HL-60 (cell line): ENCODE data around the gene UGDH.

Experiments used
- POLR2AphosphoS5 ChIP-seq: IDR thresholded peaks from 2 replicates; pipeline ENCODE4 v1.6.1; 2012; ENCODE audit warnings: low read depth
- TF ChIP-seq, protein P1 (sequence below): IDR thresholded peaks from one replicate; pipeline ENCODE4 v1.5.1; 2011; ENCODE audit warnings: low read length, control low read depth, inconsistent platforms; ENCODE audit not compliant: insufficient read depth
- TF ChIP-seq, protein P2 (sequence below): IDR thresholded peaks from 2 replicates; pipeline ENCODE4 v1.6.1; 2012; ENCODE audit warnings: low read depth; ENCODE audit not compliant: insufficient replicate concordance

DNA sequence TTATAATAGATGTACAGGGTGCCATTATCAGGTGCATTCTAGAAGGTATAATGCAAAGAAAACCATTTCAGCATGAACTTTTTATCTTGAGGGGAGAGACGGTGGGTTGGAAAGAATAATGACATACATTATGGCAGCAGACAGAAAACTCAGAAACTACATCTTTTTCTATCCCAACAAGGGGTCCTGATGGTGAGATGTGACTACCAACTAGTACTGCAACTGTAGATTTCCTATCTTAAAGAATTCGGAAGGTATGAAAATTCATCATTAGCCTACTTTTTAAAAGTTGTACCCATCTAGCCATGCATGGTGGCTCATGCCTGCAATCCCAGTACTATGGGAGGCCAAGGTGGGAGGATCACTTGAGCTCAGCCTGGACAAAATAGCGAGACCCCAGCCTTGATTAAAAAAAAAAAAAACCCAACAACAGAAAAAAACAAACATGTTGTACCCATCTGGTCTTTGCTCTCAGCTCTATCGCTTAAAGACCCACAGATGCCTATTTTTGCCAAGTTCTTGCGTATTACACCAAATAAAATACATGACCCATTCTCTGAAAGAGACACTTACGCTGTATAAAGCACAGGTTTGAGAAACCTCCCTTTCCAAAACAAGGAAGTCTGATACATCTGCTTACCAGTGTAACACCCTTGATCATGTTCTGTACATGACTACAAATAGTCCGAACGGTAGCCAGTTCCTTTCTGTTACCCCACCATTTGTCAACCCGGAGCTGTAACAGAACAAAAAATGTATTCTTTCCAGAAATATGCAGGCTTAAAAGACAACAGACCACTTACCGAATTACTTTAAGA, 70.1 kb downstream of the UGDH start:
- TF ChIP-seq, protein P1, sequence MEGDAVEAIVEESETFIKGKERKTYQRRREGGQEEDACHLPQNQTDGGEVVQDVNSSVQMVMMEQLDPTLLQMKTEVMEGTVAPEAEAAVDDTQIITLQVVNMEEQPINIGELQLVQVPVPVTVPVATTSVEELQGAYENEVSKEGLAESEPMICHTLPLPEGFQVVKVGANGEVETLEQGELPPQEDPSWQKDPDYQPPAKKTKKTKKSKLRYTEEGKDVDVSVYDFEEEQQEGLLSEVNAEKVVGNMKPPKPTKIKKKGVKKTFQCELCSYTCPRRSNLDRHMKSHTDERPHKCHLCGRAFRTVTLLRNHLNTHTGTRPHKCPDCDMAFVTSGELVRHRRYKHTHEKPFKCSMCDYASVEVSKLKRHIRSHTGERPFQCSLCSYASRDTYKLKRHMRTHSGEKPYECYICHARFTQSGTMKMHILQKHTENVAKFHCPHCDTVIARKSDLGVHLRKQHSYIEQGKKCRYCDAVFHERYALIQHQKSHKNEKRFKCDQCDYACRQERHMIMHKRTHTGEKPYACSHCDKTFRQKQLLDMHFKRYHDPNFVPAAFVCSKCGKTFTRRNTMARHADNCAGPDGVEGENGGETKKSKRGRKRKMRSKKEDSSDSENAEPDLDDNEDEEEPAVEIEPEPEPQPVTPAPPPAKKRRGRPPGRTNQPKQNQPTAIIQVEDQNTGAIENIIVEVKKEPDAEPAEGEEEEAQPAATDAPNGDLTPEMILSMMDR: no peak
- no peak for TF ChIP-seq POLR2AphosphoS5
- TF ChIP-seq, protein P2, sequence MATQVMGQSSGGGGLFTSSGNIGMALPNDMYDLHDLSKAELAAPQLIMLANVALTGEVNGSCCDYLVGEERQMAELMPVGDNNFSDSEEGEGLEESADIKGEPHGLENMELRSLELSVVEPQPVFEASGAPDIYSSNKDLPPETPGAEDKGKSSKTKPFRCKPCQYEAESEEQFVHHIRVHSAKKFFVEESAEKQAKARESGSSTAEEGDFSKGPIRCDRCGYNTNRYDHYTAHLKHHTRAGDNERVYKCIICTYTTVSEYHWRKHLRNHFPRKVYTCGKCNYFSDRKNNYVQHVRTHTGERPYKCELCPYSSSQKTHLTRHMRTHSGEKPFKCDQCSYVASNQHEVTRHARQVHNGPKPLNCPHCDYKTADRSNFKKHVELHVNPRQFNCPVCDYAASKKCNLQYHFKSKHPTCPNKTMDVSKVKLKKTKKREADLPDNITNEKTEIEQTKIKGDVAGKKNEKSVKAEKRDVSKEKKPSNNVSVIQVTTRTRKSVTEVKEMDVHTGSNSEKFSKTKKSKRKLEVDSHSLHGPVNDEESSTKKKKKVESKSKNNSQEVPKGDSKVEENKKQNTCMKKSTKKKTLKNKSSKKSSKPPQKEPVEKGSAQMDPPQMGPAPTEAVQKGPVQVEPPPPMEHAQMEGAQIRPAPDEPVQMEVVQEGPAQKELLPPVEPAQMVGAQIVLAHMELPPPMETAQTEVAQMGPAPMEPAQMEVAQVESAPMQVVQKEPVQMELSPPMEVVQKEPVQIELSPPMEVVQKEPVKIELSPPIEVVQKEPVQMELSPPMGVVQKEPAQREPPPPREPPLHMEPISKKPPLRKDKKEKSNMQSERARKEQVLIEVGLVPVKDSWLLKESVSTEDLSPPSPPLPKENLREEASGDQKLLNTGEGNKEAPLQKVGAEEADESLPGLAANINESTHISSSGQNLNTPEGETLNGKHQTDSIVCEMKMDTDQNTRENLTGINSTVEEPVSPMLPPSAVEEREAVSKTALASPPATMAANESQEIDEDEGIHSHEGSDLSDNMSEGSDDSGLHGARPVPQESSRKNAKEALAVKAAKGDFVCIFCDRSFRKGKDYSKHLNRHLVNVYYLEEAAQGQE: no peak
